Esophagus (tissue), 2 donors: ENCODE data around the gene SGMS1. TPM values are rescaled to one million over a fixed set of nuclear protein-coding genes. Genes with fewer than 3 reads are reported as not detected.

ENCODE experiments used
- H3K27ac ChIP-seq, 2 donors: one replicate each; pipeline ENCODE4 v1.5.1; 2013; ENCODE audit warnings: low read depth in 2 of 2, mild to moderate bottlenecking in 2 of 2, inconsistent platforms in 1 of 2, low read length in 1 of 2, moderate library complexity in 1 of 2
- H3K27me3 ChIP-seq, 2 donors: one replicate each; pipeline ENCODE4 v1.6.1; 2013; ENCODE audit warnings: low read length in 2 of 2, control low read depth in 1 of 2, mild to moderate bottlenecking in 1 of 2; ENCODE audit not compliant: insufficient read depth in 2 of 2, control insufficient read depth in 1 of 2
- H3K36me3 ChIP-seq, 2 donors: one replicate each; pipeline ENCODE4 v1.6.1; 2013; ENCODE audit warnings: low read length in 1 of 2; ENCODE audit not compliant: control insufficient read depth in 2 of 2, insufficient read depth in 2 of 2
- H3K4me1 ChIP-seq, 2 donors: one replicate each; pipeline ENCODE4 v1.6.1; 2013; ENCODE audit warnings: low read length in 1 of 2; ENCODE audit not compliant: control insufficient read depth in 2 of 2, insufficient read depth in 2 of 2
- H3K4me3 ChIP-seq, 2 donors: one replicate each; pipeline ENCODE4 v1.5.1; 2013; ENCODE audit warnings: low read length in 2 of 2, mild to moderate bottlenecking in 2 of 2, low read depth in 1 of 2, moderate library complexity in 1 of 2
- H3K9me3 ChIP-seq, 2 donors: one replicate each; pipeline ENCODE4 v1.6.1; 2013; ENCODE audit warnings: mild to moderate bottlenecking in 2 of 2, low read depth in 1 of 2, low read length in 1 of 2, moderate library complexity in 1 of 2; ENCODE audit not compliant: control insufficient read depth in 2 of 2, insufficient read depth in 1 of 2
- WGBS, 2 donors: extraction: QIAGEN DNeasy Blood & Tissue Kit; methylation state at CpG; one replicate each; pipeline ENCODE4 v1.1.7; 2013; 5-methylcytosine and 5-hydroxymethylcytosine counted together
- polyA plus RNA-seq, 2 donors: library from polyadenylated mRNA; stranded (reverse); fragments of 200-250 nt; gene quantifications; one replicate each; pipeline ENCODE4 v1.2.3, GENCODE V29; 2013
- donor health status: healthy with polysubstance abuse.
- donor health status: Bipolar disorder and iron deficiency.

The SGMS1 gene
- polyA plus RNA-seq, 2 donors = 5.4 to 7.9 TPM

DNA sequence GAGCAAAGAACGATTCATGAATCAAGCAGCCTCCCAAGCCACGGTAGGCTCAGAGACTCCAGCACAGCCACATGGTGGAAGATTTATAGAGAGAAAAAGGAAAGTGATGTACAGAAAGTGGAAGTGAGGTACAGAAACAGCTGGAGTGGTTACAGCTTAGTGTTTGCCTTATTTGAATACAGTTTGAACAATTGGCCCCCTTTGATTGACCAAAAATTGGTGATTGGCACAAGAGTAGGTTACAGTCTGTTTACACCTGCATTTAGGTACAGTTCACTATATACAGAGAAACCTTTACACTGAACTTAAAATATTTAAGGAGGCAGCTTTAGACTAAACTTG, 236.1 kb downstream of the SGMS1 start:
- Histone ChIP-seq H3K4me3 (no peak overlapping the region), H3K27ac (no peak overlapping the region), H3K4me1 (peaks cover 0 to 2% of the 10 kb centered on the region in 2 donors), H3K9me3 (no peaks in the 10 kb centered on the region), H3K36me3 (no peaks in the 10 kb centered on the region), H3K27me3 (no peaks in the 10 kb centered on the region)
- 79 to 88% methylated on average over 2 of the region's 2 CpGs for WGBS, 2 donors

GRCh38 chr10:50387007-50387731, 236.6 kb downstream of the SGMS1 start:
- WGBS, 2 donors = 88 to 95% methylated on average over 7 of the region's 7 CpGs
- no peaks in the 10 kb centered on the region for H3K9me3 ChIP-seq
- no peaks in the 10 kb centered on the region for H3K27me3 ChIP-seq
- H3K36me3 ChIP-seq = no peaks in the 10 kb centered on the region
- no peak overlapping the region for H3K4me3 ChIP-seq
- H3K27ac ChIP-seq = no peak overlapping the region
- peaks cover 0 to 2% of the 10 kb centered on the region in 2 donors for H3K4me1 ChIP-seq

DNA sequence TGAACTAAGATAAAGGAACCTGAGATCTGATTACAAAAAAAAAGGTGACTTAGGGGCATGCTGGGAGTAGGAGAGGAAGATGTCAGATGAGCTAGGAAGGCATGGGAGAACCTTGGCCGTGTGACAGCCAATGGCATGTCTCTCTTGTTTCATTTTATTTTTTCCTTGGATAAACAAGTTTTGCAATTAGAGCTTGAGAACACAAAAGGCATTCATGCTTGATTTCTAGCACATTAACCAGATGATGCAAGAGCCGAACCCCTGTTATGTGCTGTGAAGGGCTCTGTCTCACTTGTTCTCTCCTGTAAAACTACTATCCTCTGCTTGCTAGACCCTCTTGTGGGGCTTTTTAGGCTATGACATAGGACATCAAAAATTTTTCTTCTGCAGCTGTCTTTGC, 238.1 kb downstream of the SGMS1 start:
- peaks cover 0 to 4% of the 10 kb centered on the region in 2 donors for H3K4me1 ChIP-seq
- no peak overlapping the region for H3K4me3 ChIP-seq
- WGBS, 2 donors = 54% methylated on average over 2 of the region's 2 CpGs
- no peak overlapping the region for H3K27ac ChIP-seq
- H3K27me3 ChIP-seq = no peaks in the 10 kb centered on the region
- no peaks in the 10 kb centered on the region for H3K36me3 ChIP-seq
- no peaks in the 10 kb centered on the region for H3K9me3 ChIP-seq

- no peaks in the 10 kb centered on the region for H3K9me3 ChIP-seq
- H3K27me3 ChIP-seq = no peaks in the 10 kb centered on the region
- H3K27ac ChIP-seq = no peak overlapping the region
- WGBS, 2 donors = 81 to 84% methylated on average over 2 of the region's 2 CpGs
- no peak overlapping the region for H3K4me3 ChIP-seq
- H3K36me3 ChIP-seq = no peaks in the 10 kb centered on the region
- H3K4me1 ChIP-seq = peaks cover 0 to 4% of the 10 kb centered on the region in 2 donors
These were observed 238.9 kb downstream of the SGMS1 start for GRCh38 chr10:50384898-50385297.

DNA sequence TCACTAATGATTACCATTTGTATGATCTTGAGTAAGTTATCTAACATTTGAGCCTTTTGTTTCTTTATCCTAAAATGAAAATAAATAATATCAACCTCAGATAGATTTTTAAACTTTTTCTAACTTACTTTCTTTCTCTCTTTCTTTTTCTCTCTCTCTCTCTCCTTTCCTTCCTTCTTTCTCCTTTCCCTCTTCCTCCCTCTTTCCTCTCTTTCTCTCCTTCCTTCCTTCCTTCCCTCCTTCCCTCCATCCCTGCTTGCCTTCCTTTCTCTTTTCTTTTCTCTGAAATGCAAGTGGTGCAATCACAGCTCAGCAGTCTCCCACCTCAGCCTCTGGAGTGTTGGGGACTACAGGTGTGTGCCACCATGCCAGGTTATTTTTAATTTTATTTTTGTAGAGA, 239.5 kb downstream of the SGMS1 start:
- H3K27ac ChIP-seq = no peak overlapping the region
- H3K4me1 ChIP-seq = peaks cover 0 to 4% of the 10 kb centered on the region in 2 donors
- no peak overlapping the region for H3K4me3 ChIP-seq
- no peaks in the 10 kb centered on the region for H3K9me3 ChIP-seq
- no peaks in the 10 kb centered on the region for H3K36me3 ChIP-seq
- H3K27me3 ChIP-seq = no peaks in the 10 kb centered on the region

DNA sequence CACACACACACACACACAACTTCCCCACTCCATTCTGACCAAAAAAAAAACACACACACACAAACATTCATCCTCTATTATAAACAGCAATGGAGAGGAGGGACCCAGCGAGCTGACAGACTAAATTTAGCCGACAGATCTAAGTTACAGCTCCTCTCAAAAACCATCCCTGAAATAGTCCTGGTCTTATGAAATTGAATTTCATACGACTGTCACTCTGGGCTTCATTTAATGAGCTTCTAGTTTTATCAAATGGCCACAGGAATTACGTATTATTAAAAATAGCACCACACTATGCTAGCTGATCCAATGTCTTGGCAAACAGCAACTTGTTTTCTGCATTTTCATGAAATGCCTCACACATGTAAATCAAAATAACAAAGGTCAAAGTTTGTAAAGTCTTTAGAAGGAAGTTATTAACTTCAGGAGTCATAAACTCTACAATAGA, 241.2 kb downstream of the SGMS1 start:
- Histone ChIP-seq H3K4me1 (peaks cover 0 to 4% of the 10 kb centered on the region in 2 donors), H3K9me3 (no peaks in the 10 kb centered on the region), H3K27me3 (no peaks in the 10 kb centered on the region), H3K4me3 (no peak overlapping the region), H3K36me3 (no peaks in the 10 kb centered on the region), H3K27ac (no peak overlapping the region)
- WGBS, 2 donors = 61 to 63% methylated on average over 4 of the region's 4 CpGs

- Histone ChIP-seq H3K27ac (no peak overlapping the region), H3K9me3 (no peaks in the 10 kb centered on the region), H3K4me1 (peaks cover 0 to 3% of the 10 kb centered on the region in 2 donors), H3K27me3 (no peaks in the 10 kb centered on the region), H3K4me3 (no peak overlapping the region), H3K36me3 (no peaks in the 10 kb centered on the region)
- 59 to 62% methylated on average over 3 of the region's 3 CpGs for WGBS, 2 donors
These were observed 242.1 kb downstream of the SGMS1 start for GRCh38 chr10:50381642-50382041.

GRCh38 chr10:50379616-50380015, 244.1 kb downstream of the SGMS1 start:
- Histone ChIP-seq H3K4me3 (no peak overlapping the region), H3K27me3 (no peaks in the 10 kb centered on the region), H3K9me3 (no peaks in the 10 kb centered on the region), H3K27ac (no peak overlapping the region), H3K36me3 (no peaks in the 10 kb centered on the region), H3K4me1 (peaks cover 3 to 7% of the 10 kb centered on the region in 2 donors)
- 55 to 56% methylated on average over 2 of the region's 2 CpGs for WGBS, 2 donors

GRCh38 chr10:50375745-50376144, 248.0 kb downstream of the SGMS1 start:
- H3K27me3 ChIP-seq = no peaks in the 10 kb centered on the region
- no peaks in the 10 kb centered on the region for H3K36me3 ChIP-seq
- 88 to 99% methylated on average over 2 of the region's 2 CpGs for WGBS, 2 donors
- H3K4me1 ChIP-seq = peaks cover 4 to 8% of the 10 kb centered on the region in 2 donors
- H3K9me3 ChIP-seq = no peaks in the 10 kb centered on the region
- no peak overlapping the region for H3K27ac ChIP-seq
- H3K4me3 ChIP-seq = no peak overlapping the region

- no peaks in the 10 kb centered on the region for H3K36me3 ChIP-seq
These were observed 248.7 kb downstream of the SGMS1 start for GRCh38 chr10:50375051-50375452.

More at GRCh38 chr10:50375051-50375452, 248.7 kb downstream of the SGMS1 start:
- H3K4me1 ChIP-seq = peaks cover 4 to 8% of the 10 kb centered on the region in 2 donors
- H3K4me3 ChIP-seq = no peak overlapping the region
- H3K27ac ChIP-seq = peak overlapping the region; percentile 12 to 54
- no peaks in the 10 kb centered on the region for H3K9me3 ChIP-seq
- H3K27me3 ChIP-seq = no peaks in the 10 kb centered on the region
